PC-9 (cell line): ENCODE measurements around the gene NECTIN3. TPM values are rescaled to one million over a fixed set of nuclear protein-coding genes. Genes with fewer than 3 reads are reported as not detected.

Experiments
- BruUV-seq: library from RNA; stranded (reverse); fragments of 400-500 nt; replicated peaks from 2 replicates; lab custom pipeline; 2021; lab: Mats Ljungman, UMichigan
- CTCF ChIA-PET: fragments of 300-600 bp; sonication (Branson Sonifier 250); formaldehyde crosslinking; loops from one replicate; lab custom pipeline; 2022; ENCODE audit warnings: antibody characterized with exemption; lab: Charles Lee
- POLR2A ChIA-PET: fragments of 300-600 bp; sonication (Branson Sonifier 250); formaldehyde crosslinking; loops from one replicate; lab custom pipeline; 2022; ENCODE audit warnings: antibody characterized with exemption; ENCODE audit not compliant: unreplicated experiment; lab: Charles Lee
- DNase-seq, 2 experiments: peaks; one replicate each; pipeline versions ENCODE4 v3.0.0 to v3.0.0-alpha.2; 2015 to 2022; ENCODE audit warnings: mixed read lengths in 1 of 2
- H2AFZ ChIP-seq: fragments of 200-600 bp; sonication (generic); 2 replicates; pipeline ENCODE4 v1.8.1; 2017; ENCODE audit warnings: antibody characterized with exemption
- H3F3A ChIP-seq: fragments of 200-600 bp; sonication (generic); 2 replicates; pipeline ENCODE4 v1.8.1; 2017; ENCODE audit warnings: antibody characterized with exemption, mild to moderate bottlenecking, low read depth; ENCODE audit not compliant: insufficient read depth
- H3K27ac ChIP-seq: fragments of 200-600 bp; sonication (generic); 2 replicates; pipeline ENCODE4 v1.6.1; 2016; ENCODE audit warnings: mixed run types
- H3K27me3 ChIP-seq: fragments of 200-600 bp; sonication (generic); 2 replicates; pipeline ENCODE4 v1.6.1; 2016; ENCODE audit warnings: low read depth, mixed run types; ENCODE audit not compliant: insufficient read depth
- H3K36me3 ChIP-seq: fragments of 200-600 bp; sonication (generic); 2 replicates; pipeline ENCODE4 v1.6.1; 2016; ENCODE audit warnings: low read depth, mixed run types
- H3K4me1 ChIP-seq: fragments of 200-600 bp; sonication (generic); replicated peaks from 2 replicates; pipeline ENCODE4 v1.6.1; 2016; ENCODE audit warnings: mixed run types; ENCODE audit not compliant: insufficient read depth
- H3K4me2 ChIP-seq: fragments of 200-600 bp; sonication (generic); 2 replicates; pipeline ENCODE4 v1.6.1; 2017; ENCODE audit warnings: mixed run types
- H3K4me3 ChIP-seq: fragments of 200-600 bp; sonication (generic); 2 replicates; pipeline ENCODE4 v1.6.1; 2016; ENCODE audit warnings: mixed run types
- H3K79me2 ChIP-seq: fragments of 200-600 bp; sonication (generic); 2 replicates; pipeline ENCODE4 v1.6.1; 2017; ENCODE audit warnings: low read depth, mixed run types
- H3K9me2 ChIP-seq: fragments of 200-600 bp; sonication (generic); 2 replicates; pipeline ENCODE4 v1.8.1; 2017; ENCODE audit warnings: mild to moderate bottlenecking; ENCODE audit not compliant: insufficient read depth
- H3K9me3 ChIP-seq: fragments of 200-600 bp; sonication (generic); 2 replicates; pipeline ENCODE4 v1.8.1; 2016; ENCODE audit warnings: low read depth; ENCODE audit not compliant: insufficient read depth
- H4K20me1 ChIP-seq: fragments of 200-600 bp; sonication (generic); 2 replicates; pipeline ENCODE4 v1.8.1; 2017; ENCODE audit not compliant: insufficient read depth
- CTCF ChIP-seq: fragments of 200-600 bp; sonication (generic); conservative IDR thresholded peaks from 2 replicates; pipeline ENCODE4 v1.6.1; 2017; ENCODE audit warnings: mixed run types, antibody characterized with exemption, mild to moderate bottlenecking, moderate library complexity
- EZH2 ChIP-seq: fragments of 200-600 bp; sonication (generic); IDR thresholded peaks from 2 replicates; pipeline ENCODE4 v1.8.0; 2017; ENCODE audit warnings: antibody characterized with exemption, low read depth
- intact Hi-C: fragments of 100-400 bp; cut with micrococcal nuclease; formaldehyde crosslinking; loops from one replicate; pipeline ENCODE4 v1.10.0; 2022; ENCODE audit not compliant: unreplicated experiment
- total RNA-seq: library from RNA; stranded (reverse); gene quantifications from 2 replicates; pipeline ENCODE4 v1.2.3, GENCODE V29; 2021

The NECTIN3 gene
- total RNA-seq, 1 experiment from 2014 or later, result 11.9 TPM

- Histone ChIP-seq H3K9me3 (no peaks in the 10 kb centered on the region), H3K27ac (no peak overlapping the region), H2AFZ (no peak overlapping the region), H4K20me1 (no peaks in the 10 kb centered on the region), H3K27me3 (no peaks in the 10 kb centered on the region), H3F3A (no peaks in the 10 kb centered on the region), H3K4me1 (no peaks in the 10 kb centered on the region), H3K4me3 (no peak overlapping the region), H3K4me2 (no peak overlapping the region), H3K9me2 (no peaks in the 10 kb centered on the region), H3K79me2 (no peaks in the 10 kb centered on the region), H3K36me3 (no peaks in the 10 kb centered on the region)
- TF ChIP-seq EZH2, result no peak
- no peak for TF ChIP-seq CTCF
- ChIA-PET CTCF (no interaction called here), POLR2A (no interaction called here)
- no peak for DNase-seq
- intact Hi-C loops, result no loop called here
- no TSS peak for BruUV-seq
Observed at GRCh38 chr3:111210866-111211564, 139.4 kb downstream of the NECTIN3 start.

- no peaks in the 10 kb centered on the region for H3K9me3 ChIP-seq
- no TSS peak for BruUV-seq
- no peaks in the 10 kb centered on the region for H3K9me2 ChIP-seq
- no peaks in the 10 kb centered on the region for H3K27me3 ChIP-seq
- H3K27ac ChIP-seq, result no peak overlapping the region
- DNase-seq, result no peak
- intact Hi-C loops, result no loop called here
- H3K4me1 ChIP-seq, result no peaks in the 10 kb centered on the region
- H3K36me3 ChIP-seq, result no peaks in the 10 kb centered on the region
- ChIA-PET POLR2A (no interaction called here), CTCF (no interaction called here)
- no peaks in the 10 kb centered on the region for H4K20me1 ChIP-seq
- no peak overlapping the region for H3K4me2 ChIP-seq
- no peak overlapping the region for H3K4me3 ChIP-seq
- H3K79me2 ChIP-seq, result no peaks in the 10 kb centered on the region
- TF ChIP-seq CTCF, result no peak
- TF ChIP-seq EZH2, result no peak
- H2AFZ ChIP-seq, result no peak overlapping the region
- no peaks in the 10 kb centered on the region for H3F3A ChIP-seq
Observed at GRCh38 chr3:111212511-111212910, 140.9 kb downstream of the NECTIN3 start.

DNA sequence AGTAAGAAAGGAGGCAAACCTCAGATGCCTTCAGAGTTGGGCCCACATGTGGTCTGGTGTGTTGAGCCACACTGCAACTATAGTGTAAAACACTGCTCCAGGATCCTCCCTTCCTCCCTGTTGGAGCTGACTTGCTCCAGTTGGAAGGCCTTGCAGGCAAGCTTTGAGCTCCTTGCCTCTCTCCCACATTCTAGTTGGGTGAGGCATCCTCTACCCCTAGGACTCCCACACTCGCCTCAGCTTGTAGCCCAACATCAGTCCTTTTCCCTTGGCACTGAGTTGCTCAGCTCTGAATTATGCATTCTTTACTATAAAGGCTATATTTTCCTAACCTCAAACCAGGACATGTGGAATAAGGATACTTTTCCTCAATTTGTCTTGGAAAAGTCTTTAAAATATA lies 143.9 kb downstream of the NECTIN3 start:
- H3K27me3 ChIP-seq, result no peaks in the 10 kb centered on the region
- no peak for DNase-seq
- CTCF ChIA-PET, result no interaction called here
- no peaks in the 10 kb centered on the region for H3F3A ChIP-seq
- H2AFZ ChIP-seq, result no peak overlapping the region
- H3K36me3 ChIP-seq, result no peaks in the 10 kb centered on the region
- H3K79me2 ChIP-seq, result no peaks in the 10 kb centered on the region
- H3K4me2 ChIP-seq, result no peak overlapping the region
- no TSS peak for BruUV-seq
- H4K20me1 ChIP-seq, result no peaks in the 10 kb centered on the region
- no peak for TF ChIP-seq CTCF
- no peak for TF ChIP-seq EZH2
- no peaks in the 10 kb centered on the region for H3K4me1 ChIP-seq
- no peak overlapping the region for H3K27ac ChIP-seq
- no peak overlapping the region for H3K4me3 ChIP-seq
- H3K9me2 ChIP-seq, result 0 out of 2 replicates have a peak, but pooled peaks cover 2% of the 10 kb centered on the region
- intact Hi-C loops, result no loop called here
- POLR2A ChIA-PET, result no interaction called here
- H3K9me3 ChIP-seq, result 0 out of 2 replicates have a peak, but pooled peaks cover 3% of the 10 kb centered on the region
